Measurements from ENCODE around the gene ARHGAP19. TPM values are rescaled to one million over a fixed set of nuclear protein-coding genes. Genes with fewer than 3 reads are reported as not detected.

ARHGAP19 gene
- polyA plus RNA-seq, 3 donors, result 8.3 to 10.6 (median 10.2) TPM

DNA sequence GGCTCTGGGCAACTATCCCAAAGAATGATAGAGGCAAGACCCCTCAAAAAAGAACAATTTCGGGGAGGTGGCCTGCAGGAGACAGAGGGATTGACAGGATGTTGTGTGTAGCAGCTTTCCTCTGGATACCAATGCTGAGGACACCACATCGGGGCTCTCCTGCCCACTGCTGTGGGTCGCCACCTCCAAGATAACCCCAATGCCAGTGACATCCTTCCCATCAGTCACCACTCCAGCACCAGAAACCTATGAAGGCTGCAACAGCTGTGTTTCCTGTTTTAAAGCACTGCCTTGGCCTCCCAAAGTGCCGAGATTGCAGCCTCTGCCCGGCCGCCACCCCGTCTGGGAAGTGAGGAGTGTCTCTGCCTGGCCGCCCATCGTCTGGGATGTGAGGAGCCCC lies 17.6 kb downstream of the ARHGAP19 start:
- Histone ChIP-seq H3K27ac (ENCODE audit: low read depth in 1 of 2, low read length in 2 of 2) (peak overlapping the region in 1 of 2 donors; percentile 58), H3K9me3 (replicated peaks in 1 of 2; ENCODE audit: control insufficient read depth in 1 of 2, insufficient read depth in 1 of 2, low read length in 2 of 2) (no peaks in the 10 kb centered on the region), H2AFZ (ENCODE audit: insufficient read depth, low read depth, low read length, poor library complexity, severe bottlenecking) (no peak overlapping the region), H3K27me3 (ENCODE audit: control insufficient read depth in 2 of 2, insufficient read depth in 2 of 2, low read length in 2 of 2) (no peaks in the 10 kb centered on the region), H3K4me1 (ENCODE audit: control insufficient read depth in 1 of 2, insufficient read depth in 2 of 2, low read length in 2 of 2) (peaks cover 19 to 25% of the 10 kb centered on the region in 2 donors), H3K36me3 (replicated peaks in 1 of 2; ENCODE audit: control insufficient read depth in 1 of 2, insufficient read depth in 2 of 2, low read length in 2 of 2) (no peaks in the 10 kb centered on the region), H4K20me1 (ENCODE audit: insufficient read depth, low read length) (no peaks in the 10 kb centered on the region), H3K79me2 (ENCODE audit: insufficient read depth, low read length) (peaks cover 75% of the 10 kb centered on the region), H3K4me3 (replicated peaks in 1 of 3; ENCODE audit: low read depth in 2 of 3, low read length in 3 of 3) (no peak overlapping the region), H3K9ac (ENCODE audit: insufficient read depth, low read length, poor library complexity, severe bottlenecking) (no peak overlapping the region), H3K4me2 (replicated peaks; ENCODE audit: extremely low read depth, low read length, poor library complexity, severe bottlenecking) (no peak overlapping the region)
- intact Hi-C loops (cut with micrococcal nuclease), result loop anchor here in 1 of 2 donors (5.0 kb wide), 1 partner anchor 57 kb away; the partner anchor contains the start of gene FRAT2
- WGBS (ENCODE audit: insufficient coverage), result 50% methylated on average over 1 of the region's 9 CpGs
- H3K4me1 Mint-ChIP-seq, result peaks cover 25% of the 10 kb centered on the region
- no peaks in the 10 kb centered on the region for H3K9me3 Mint-ChIP-seq
- no peak for TF ChIP-seq CTCF (IDR thresholded peaks at IDR 0.05)
- H3K36me3 Mint-ChIP-seq, result peaks cover 0 to 10% of the 10 kb centered on the region in 2 donors
- H3K4me3 Mint-ChIP-seq, result no peak overlapping the region
- H3K27me3 Mint-ChIP-seq (ENCODE audit: low read depth in 3 of 3), result peaks cover 0 to 2% (median 0%) of the 10 kb centered on the region in 3 donors
- peak overlapping the region in 1 of 7 donors; percentile 53 for H3K27ac Mint-ChIP-seq
- no peak for DNase-seq

DNA sequence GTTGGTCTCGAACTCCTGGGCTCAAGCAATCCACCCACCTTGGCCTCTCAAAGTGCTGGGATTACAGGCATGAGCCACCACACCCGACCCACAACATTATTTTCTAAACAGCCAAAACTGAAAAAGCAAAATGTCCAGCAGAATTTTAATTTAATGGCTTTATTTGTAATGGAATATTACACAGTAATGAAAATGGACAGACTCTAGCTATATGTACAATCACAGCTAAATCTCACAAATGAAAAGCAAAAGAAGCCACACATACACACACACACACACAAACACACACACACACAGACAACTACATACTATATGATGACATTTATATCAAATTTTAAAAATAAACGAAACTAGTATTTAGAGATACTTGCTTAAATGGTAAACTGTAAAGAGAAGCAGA lies 18.7 kb downstream of the ARHGAP19 start:
- peaks cover 13% of the 10 kb centered on the region for H3K4me1 Mint-ChIP-seq
- H3K27me3 ChIP-seq (ENCODE audit: control insufficient read depth in 2 of 2, insufficient read depth in 2 of 2, low read length in 2 of 2), result no peaks in the 10 kb centered on the region
- no peak overlapping the region for H3K9ac ChIP-seq (ENCODE audit: insufficient read depth, low read length, poor library complexity, severe bottlenecking)
- DNase-seq, result no peak
- H3K4me1 ChIP-seq (ENCODE audit: control insufficient read depth in 1 of 2, insufficient read depth in 2 of 2, low read length in 2 of 2), result peaks cover 10 to 14% of the 10 kb centered on the region in 2 donors
- H3K79me2 ChIP-seq (ENCODE audit: insufficient read depth, low read length), result peaks cover 75% of the 10 kb centered on the region
- H3K9me3 Mint-ChIP-seq, result no peaks in the 10 kb centered on the region
- no peaks in the 10 kb centered on the region for H4K20me1 ChIP-seq (ENCODE audit: insufficient read depth, low read length)
- peak overlapping the region in 1 of 7 donors; percentile 55 for H3K27ac Mint-ChIP-seq
- TF ChIP-seq CTCF (IDR thresholded peaks at IDR 0.05), result no peak
- no CpG with 5 or more reads among the region's 3 CpGs for WGBS (ENCODE audit: insufficient coverage)
- H3K9me3 ChIP-seq (replicated peaks in 1 of 2; ENCODE audit: control insufficient read depth in 1 of 2, insufficient read depth in 1 of 2, low read length in 2 of 2), result no peaks in the 10 kb centered on the region
- H3K4me3 ChIP-seq (replicated peaks in 1 of 3; ENCODE audit: low read depth in 2 of 3, low read length in 3 of 3), result no peak overlapping the region
- H3K4me3 Mint-ChIP-seq, result no peak overlapping the region
- H3K36me3 ChIP-seq (replicated peaks in 1 of 2; ENCODE audit: control insufficient read depth in 1 of 2, insufficient read depth in 2 of 2, low read length in 2 of 2), result no peaks in the 10 kb centered on the region
- no peak overlapping the region for H3K27ac ChIP-seq (ENCODE audit: low read depth in 1 of 2, low read length in 2 of 2)
- H2AFZ ChIP-seq (ENCODE audit: insufficient read depth, low read depth, low read length, poor library complexity, severe bottlenecking), result no peak overlapping the region
- peaks cover 0 to 2% (median 0%) of the 10 kb centered on the region in 3 donors for H3K27me3 Mint-ChIP-seq (ENCODE audit: low read depth in 3 of 3)
- peaks cover 0 to 11% of the 10 kb centered on the region in 2 donors for H3K36me3 Mint-ChIP-seq
- intact Hi-C loops (cut with micrococcal nuclease), result no loop called here
- H3K4me2 ChIP-seq (replicated peaks; ENCODE audit: extremely low read depth, low read length, poor library complexity, severe bottlenecking), result no peak overlapping the region
